Upper lobe of right lung (tissue), 1 donor: ENCODE measurements around the gene NUCKS1. TPM values are rescaled to one million over a fixed set of nuclear protein-coding genes. Genes with fewer than 3 reads are reported as not detected.

ENCODE experiments used
- ATAC-seq: fragments of 200-7000 bp; cut with Tn5 transposase; one replicate; pipeline ENCODE4 v1.9.1; 2020; ENCODE audit warnings: mild to moderate bottlenecking, moderate library complexity
- DNase-seq: peaks from one replicate; pipeline ENCODE4 v3.0.0-alpha.2; 2020
- H3K27ac ChIP-seq: fragments of 200-600 bp; one replicate; pipeline ENCODE4 v1.8.0; 2022
- H3K27me3 ChIP-seq: fragments of 200-600 bp; one replicate; pipeline ENCODE4 v1.8.0; 2022; ENCODE audit warnings: mild to moderate bottlenecking
- H3K36me3 ChIP-seq: fragments of 200-600 bp; one replicate; pipeline ENCODE4 v1.8.0; 2022
- H3K4me1 ChIP-seq: fragments of 200-600 bp; one replicate; pipeline ENCODE4 v1.8.0; 2022
- H3K4me3 ChIP-seq: fragments of 200-600 bp; one replicate; pipeline ENCODE4 v1.8.0; 2022; ENCODE audit warnings: mild to moderate bottlenecking
- H3K9me3 ChIP-seq: fragments of 200-600 bp; one replicate; pipeline ENCODE4 v1.8.0; 2022
- intact Hi-C: fragments of 100-400 bp; cut with DNase I; formaldehyde crosslinking; loops from one replicate; pipeline ENCODE4 v1.11.0; 2022
- total RNA-seq: library from RNA; stranded (reverse); fragmentation: NEBNext Ultra II Directional; extraction: Animal tissue kit (Norgen Biotek cat#: 25700); gene quantifications from one replicate; pipeline ENCODE4 v1.2.1, GENCODE V29; 2021
- TF ChIP-seq, protein P1 (sequence below): fragments of 200-600 bp; IDR thresholded peaks from one replicate; pipeline ENCODE4 v1.8.0; 2022; ENCODE audit warnings: antibody characterized with exemption
- donor health status: DM: no; HTN: yes; CAD: no; lungs with severe emphysema.

Gene NUCKS1
- total RNA-seq, 1 donor from 2014 or later, result 117 TPM

DNA sequence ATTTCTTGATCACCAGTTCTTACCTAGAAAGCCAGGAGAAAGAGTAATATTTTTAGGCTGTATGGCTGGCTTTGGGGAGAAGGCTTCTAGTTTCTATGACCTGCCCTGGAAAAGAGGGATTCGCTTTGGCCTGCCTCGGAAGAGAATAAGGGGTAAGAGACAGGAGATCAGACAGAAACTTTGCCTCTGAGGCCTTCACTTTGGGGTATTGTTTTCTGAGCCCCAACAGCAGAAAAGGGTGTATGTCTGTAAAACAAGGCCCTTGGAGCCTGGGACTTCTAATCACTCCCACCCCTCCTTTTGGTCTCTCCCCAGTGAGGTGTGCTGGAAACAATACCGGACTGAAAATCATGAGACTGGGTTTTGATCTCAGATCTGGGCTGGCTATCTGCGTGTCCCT lies 74.7 kb downstream of the NUCKS1 start:
- Histone ChIP-seq H3K36me3 (no peaks in the 10 kb centered on the region), H3K4me3 (no peak overlapping the region), H3K27ac (no peak overlapping the region), H3K27me3 (no peaks in the 10 kb centered on the region), H3K4me1 (peaks cover 17% of the 10 kb centered on the region), H3K9me3 (no peaks in the 10 kb centered on the region)
- TF ChIP-seq, protein P1, sequence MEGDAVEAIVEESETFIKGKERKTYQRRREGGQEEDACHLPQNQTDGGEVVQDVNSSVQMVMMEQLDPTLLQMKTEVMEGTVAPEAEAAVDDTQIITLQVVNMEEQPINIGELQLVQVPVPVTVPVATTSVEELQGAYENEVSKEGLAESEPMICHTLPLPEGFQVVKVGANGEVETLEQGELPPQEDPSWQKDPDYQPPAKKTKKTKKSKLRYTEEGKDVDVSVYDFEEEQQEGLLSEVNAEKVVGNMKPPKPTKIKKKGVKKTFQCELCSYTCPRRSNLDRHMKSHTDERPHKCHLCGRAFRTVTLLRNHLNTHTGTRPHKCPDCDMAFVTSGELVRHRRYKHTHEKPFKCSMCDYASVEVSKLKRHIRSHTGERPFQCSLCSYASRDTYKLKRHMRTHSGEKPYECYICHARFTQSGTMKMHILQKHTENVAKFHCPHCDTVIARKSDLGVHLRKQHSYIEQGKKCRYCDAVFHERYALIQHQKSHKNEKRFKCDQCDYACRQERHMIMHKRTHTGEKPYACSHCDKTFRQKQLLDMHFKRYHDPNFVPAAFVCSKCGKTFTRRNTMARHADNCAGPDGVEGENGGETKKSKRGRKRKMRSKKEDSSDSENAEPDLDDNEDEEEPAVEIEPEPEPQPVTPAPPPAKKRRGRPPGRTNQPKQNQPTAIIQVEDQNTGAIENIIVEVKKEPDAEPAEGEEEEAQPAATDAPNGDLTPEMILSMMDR, result no peak
- ATAC-seq, result no peak
- intact Hi-C loops, result no loop called here
- no peak for DNase-seq

DNA sequence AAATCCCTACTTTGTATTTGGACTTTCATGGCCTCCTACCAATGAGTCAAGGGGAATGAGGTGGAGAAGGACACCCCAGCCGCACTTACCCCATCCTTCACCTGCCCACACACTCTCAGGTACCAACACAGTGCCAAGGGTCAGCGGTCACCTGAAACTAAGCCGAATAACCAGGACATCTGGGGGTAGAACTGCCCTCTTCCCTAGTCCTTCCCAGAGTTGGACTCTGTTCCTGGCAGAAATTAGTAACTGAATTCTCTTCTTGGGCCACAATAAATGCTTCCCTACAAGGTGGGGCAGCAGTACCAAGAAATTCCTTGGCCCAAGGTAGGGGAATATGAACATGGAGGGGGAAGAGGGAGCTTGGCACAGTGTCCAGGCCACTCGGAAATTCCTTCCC lies 77.0 kb downstream of the NUCKS1 start:
- ATAC-seq (no peak), DNase-seq (no peak)
- Histone ChIP-seq H3K27ac (no peak overlapping the region), H3K27me3 (no peaks in the 10 kb centered on the region), H3K9me3 (no peaks in the 10 kb centered on the region), H3K4me3 (no peak overlapping the region), H3K4me1 (peaks cover 2% of the 10 kb centered on the region), H3K36me3 (no peaks in the 10 kb centered on the region)
- intact Hi-C loops, result no loop called here
- TF ChIP-seq, protein P1, result no peak

DNA sequence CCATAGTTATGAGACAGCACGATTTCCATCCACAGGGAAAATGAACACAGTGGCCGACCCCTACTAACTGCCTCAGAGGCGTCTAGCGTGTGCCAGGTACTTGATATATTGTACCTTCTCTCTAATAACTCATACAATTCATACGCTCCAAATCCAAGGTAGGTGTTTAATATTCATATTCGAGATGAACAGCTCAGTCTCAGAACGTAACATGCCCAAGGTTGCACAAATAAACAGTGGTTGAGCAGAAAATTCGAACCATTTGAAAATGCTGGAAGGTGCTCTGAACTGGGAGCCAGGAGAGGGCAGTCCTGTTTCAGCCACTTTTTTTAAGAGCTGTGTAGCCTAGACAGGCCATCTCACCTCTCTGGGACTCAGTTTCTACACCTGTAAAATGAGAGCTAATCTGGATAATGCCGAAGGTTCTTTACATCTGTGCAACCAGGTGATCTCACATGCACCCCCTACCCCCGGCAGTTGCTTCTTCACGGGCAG lies 77.5 kb downstream of the NUCKS1 start:
- Histone ChIP-seq H3K9me3 (no peaks in the 10 kb centered on the region), H3K27ac (no peak overlapping the region), H3K4me1 (no peaks in the 10 kb centered on the region), H3K36me3 (no peaks in the 10 kb centered on the region), H3K4me3 (no peak overlapping the region), H3K27me3 (no peaks in the 10 kb centered on the region)
- TF ChIP-seq, protein P1, result no peak
- intact Hi-C loops, result no loop called here
- ATAC-seq, result no peak
- DNase-seq, result no peak

DNA sequence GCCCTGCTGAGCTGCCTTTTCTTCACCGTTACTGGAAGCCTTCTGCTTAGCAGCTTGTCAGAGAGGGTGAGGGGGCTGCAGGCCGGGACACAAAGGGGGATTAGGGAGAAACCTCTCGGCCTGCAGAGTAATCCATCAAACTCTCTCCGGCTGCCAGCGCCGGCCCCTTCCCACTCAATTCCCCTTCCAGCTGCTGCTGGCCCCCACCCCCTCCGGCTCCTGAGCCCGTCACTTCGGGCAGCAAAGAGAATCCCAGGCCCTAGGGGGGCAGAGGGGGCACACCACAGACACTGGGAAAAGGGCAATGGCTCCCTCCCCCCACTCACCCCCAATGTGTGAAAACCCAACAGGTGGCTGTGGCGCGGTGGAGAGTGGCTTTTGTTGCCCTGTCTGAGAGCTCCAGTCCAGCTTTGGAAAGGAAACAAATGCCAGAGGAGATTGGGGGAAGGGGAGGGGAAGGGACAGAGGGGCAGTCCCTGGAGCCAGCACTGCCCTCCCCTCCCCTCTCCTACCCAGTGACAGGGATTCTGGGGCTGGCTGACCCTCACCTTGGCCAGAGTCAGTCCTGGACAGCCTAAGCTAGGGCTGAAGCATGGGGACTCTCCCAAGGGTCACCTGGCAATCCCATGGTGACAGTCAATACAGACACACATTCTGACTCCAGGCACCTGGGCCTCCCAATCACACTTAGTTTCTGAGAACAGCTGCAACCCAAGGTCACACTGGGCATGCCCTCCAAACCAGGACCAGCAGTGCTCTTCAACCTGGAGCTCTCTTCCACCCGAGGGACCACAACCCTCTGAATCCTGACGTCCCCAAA lies 79.2 kb downstream of the NUCKS1 start:
- Histone ChIP-seq H3K27ac (no peak overlapping the region), H3K36me3 (no peaks in the 10 kb centered on the region), H3K4me1 (no peaks in the 10 kb centered on the region), H3K27me3 (no peaks in the 10 kb centered on the region), H3K9me3 (no peaks in the 10 kb centered on the region), H3K4me3 (no peak overlapping the region)
- ATAC-seq (no peak), DNase-seq (no peak)
- intact Hi-C loops, result no loop called here
- TF ChIP-seq, protein P1, result no peak

DNA sequence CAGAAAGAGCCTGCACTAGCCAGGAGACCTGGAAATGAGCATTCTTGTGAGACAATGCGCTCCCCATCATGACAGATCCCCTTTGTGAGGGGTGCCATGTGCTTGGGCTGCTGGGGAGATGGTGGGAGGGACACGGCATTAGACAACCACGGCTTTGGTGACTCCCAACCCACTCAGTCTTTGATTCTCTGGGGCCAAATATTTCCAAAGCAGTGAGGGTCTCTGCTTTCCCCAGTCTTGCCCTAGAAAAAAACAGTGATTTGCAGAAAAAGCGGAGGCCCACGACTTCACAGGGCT lies 79.9 kb downstream of the NUCKS1 start:
- Histone ChIP-seq H3K4me1 (no peaks in the 10 kb centered on the region), H3K36me3 (no peaks in the 10 kb centered on the region), H3K4me3 (no peak overlapping the region), H3K27ac (no peak overlapping the region), H3K27me3 (no peaks in the 10 kb centered on the region), H3K9me3 (no peaks in the 10 kb centered on the region)
- TF ChIP-seq, protein P1, result no peak
- DNase-seq (no peak), ATAC-seq (no peak)
- intact Hi-C loops, result no loop called here
